Uterus (tissue), 4 donors: Measurements from ENCODE around the gene STRIT1. TPM values are rescaled to one million over a fixed set of nuclear protein-coding genes. Genes with fewer than 3 reads are reported as not detected.

Source experiments
- DNase-seq, 2 donors: peaks; one replicate each; pipeline ENCODE4 v3.0.0-alpha.2; 2019 to 2020
- H3K27ac ChIP-seq, 2 donors: fragments of 200-600 bp; sonication (generic); 1 replicate in 1 of 2; 2 replicates in 1 of 2; pipeline ENCODE4 v1.5.1; 2016 to 2018
- H3K27me3 ChIP-seq, 2 donors: fragments of 200-600 bp; sonication (generic); one replicate each; pipeline ENCODE4 v1.5.1; 2018 to 2019; ENCODE audit warnings: control low read depth in 1 of 2
- H3K36me3 ChIP-seq, 2 donors: fragments of 200-600 bp; sonication (generic); one replicate each; pipeline ENCODE4 v1.5.1; 2019; ENCODE audit warnings: control low read depth in 1 of 2
- H3K4me1 ChIP-seq, 2 donors: fragments of 200-600 bp; sonication (generic); one replicate each; pipeline ENCODE4 v1.5.1; 2018 to 2019; ENCODE audit warnings: control low read depth in 1 of 2
- H3K4me3 ChIP-seq, 2 donors: fragments of 200-600 bp; sonication (generic); 1 replicate in 1 of 2; 2 replicates in 1 of 2; pipeline ENCODE4 v1.5.1; 2018 to 2019; ENCODE audit warnings: mild to moderate bottlenecking in 1 of 2
- H3K9me3 ChIP-seq, 2 donors: fragments of 200-600 bp; sonication (generic); one replicate each; pipeline ENCODE4 v1.5.1; 2019; ENCODE audit warnings: control low read depth in 1 of 2
- CTCF ChIP-seq, 4 experiments: fragments of 200-600 bp in 2 of 4; fragments of 450-650 bp in 2 of 4; sonication (generic) in 2 of 4; IDR thresholded peaks; one replicate each; pipeline ENCODE4 v1.5.1; 2016 to 2019; ENCODE audit warnings: antibody characterized with exemption in 4 of 4, mild to moderate bottlenecking in 2 of 4, moderate library complexity in 1 of 4
- POLR2A ChIP-seq, 2 donors: fragments of 450-650 bp; IDR thresholded peaks; one replicate each; pipeline ENCODE4 v1.6.1; 2016; ENCODE audit warnings: antibody characterized with exemption in 2 of 2, mild to moderate bottlenecking in 1 of 2, moderate library complexity in 1 of 2
- intact Hi-C: fragments of 100-400 bp; cut with DNase I; formaldehyde crosslinking; loops from one replicate; pipeline ENCODE4 v1.15.1; 2023; ENCODE audit warnings: low total_unique reads
- total RNA-seq, 4 donors: library from RNA; depleted of rRNA in 3 of 4; stranded (reverse); fragments of >200 nt in 3 of 4; gene quantifications; one replicate each; pipeline versions ENCODE4 v1.1.0 to v1.2.4, GENCODE V29; 2014 to 2023
- donor health status: DM: yes; HTN: yes; CAD: no.

Gene STRIT1
- total RNA-seq, 4 donors from 2014 or later = not detected

DNA sequence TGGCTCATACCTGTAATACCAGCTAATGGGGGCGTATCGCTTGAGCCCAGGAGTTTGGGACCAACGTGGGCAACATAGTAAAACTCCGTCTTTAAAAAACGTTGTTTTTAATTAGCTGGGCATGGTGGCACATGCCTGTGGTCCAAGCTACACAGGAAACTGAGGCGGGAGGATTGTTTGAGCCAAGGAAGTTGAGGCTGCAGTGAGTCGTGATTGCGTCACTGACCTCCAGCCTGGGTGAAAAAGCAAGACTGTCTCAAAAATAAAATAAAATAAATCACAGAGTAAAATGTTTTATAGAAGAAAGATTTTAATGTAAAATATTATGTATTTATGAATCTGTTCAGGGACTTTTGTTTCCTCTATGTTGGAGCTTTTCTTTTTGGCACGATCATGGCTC lies 15.3 kb upstream of the STRIT1 start:
- intact Hi-C loops = no loop called here

DNA sequence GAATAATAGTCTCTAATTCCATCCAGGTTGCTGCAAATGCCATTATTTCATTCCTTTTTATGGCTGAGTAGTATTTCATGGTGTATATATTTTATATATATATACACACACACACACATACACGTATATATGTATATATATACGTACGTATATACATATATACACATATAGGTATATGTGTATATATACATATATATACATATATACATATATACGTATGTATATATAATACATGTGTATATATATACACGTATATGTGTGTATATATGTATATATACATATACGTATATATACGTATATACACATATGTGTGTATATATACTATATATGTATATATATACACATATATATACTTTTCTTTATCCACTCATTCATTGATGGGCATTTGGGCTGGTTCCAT lies 13.7 kb upstream of the STRIT1 start:
- DNase-seq = no peak
- Histone ChIP-seq H3K36me3 (no peaks in the 10 kb centered on the region), H3K4me1 (no peaks in the 10 kb centered on the region), H3K27me3 (no peaks in the 10 kb centered on the region), H3K4me3 (no peak overlapping the region), H3K27ac (no peak overlapping the region), H3K9me3 (no peaks in the 10 kb centered on the region)
- intact Hi-C loops = no loop called here
- TF ChIP-seq CTCF (IDR thresholded peaks at IDR 0.05) = no peak
- no peak for TF ChIP-seq POLR2A (IDR thresholded peaks at IDR 0.05)

More for the DNA sequence above, 15.3 kb upstream of the STRIT1 start:
- H3K9me3 ChIP-seq = no peaks in the 10 kb centered on the region
- no peaks in the 10 kb centered on the region for H3K4me1 ChIP-seq
- H3K27ac ChIP-seq = no peak overlapping the region
- TF ChIP-seq POLR2A (IDR thresholded peaks at IDR 0.05) (no peak), CTCF (IDR thresholded peaks at IDR 0.05) (no peak)
- H3K36me3 ChIP-seq = no peaks in the 10 kb centered on the region
- no peak for DNase-seq
- no peak overlapping the region for H3K4me3 ChIP-seq
- H3K27me3 ChIP-seq = no peaks in the 10 kb centered on the region

DNA sequence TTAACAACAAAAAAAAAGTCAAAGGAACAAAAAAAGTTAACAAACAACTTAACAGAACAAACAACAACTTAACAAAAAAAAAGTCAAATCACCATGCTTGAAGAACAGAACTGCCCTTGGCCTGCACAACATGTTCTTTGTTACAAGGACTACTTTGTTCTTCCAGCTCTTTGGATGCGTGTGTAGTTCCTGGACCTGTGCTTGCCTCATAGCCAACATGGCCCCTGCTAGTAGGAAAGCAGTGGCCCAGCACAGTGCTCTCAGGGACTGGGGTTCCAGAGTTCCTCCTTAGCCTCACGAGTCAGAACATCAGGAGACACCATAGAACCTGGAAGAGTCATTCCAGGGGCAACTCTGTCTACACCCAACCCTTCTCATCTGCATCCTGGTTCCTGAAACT lies 10.9 kb upstream of the STRIT1 start:
- DNase-seq = no peak
- Histone ChIP-seq H3K9me3 (no peaks in the 10 kb centered on the region), H3K27me3 (no peaks in the 10 kb centered on the region), H3K4me1 (no peaks in the 10 kb centered on the region), H3K27ac (no peak overlapping the region), H3K36me3 (no peaks in the 10 kb centered on the region), H3K4me3 (no peak overlapping the region)
- TF ChIP-seq CTCF (IDR thresholded peaks at IDR 0.05) (no peak), POLR2A (IDR thresholded peaks at IDR 0.05) (no peak)
- intact Hi-C loops = no loop called here

- intact Hi-C loops = no loop called here
- no peak overlapping the region for H3K4me3 ChIP-seq
- H3K36me3 ChIP-seq = no peaks in the 10 kb centered on the region
- TF ChIP-seq POLR2A (IDR thresholded peaks at IDR 0.05) (no peak), CTCF (IDR thresholded peaks at IDR 0.05) (no peak)
- DNase-seq = no peak
- no peaks in the 10 kb centered on the region for H3K27me3 ChIP-seq
- H3K4me1 ChIP-seq = no peaks in the 10 kb centered on the region
- H3K9me3 ChIP-seq = no peaks in the 10 kb centered on the region
- no peak overlapping the region for H3K27ac ChIP-seq
These were observed 10.1 kb upstream of the STRIT1 start for GRCh38 chr3:155303540-155304097.

- no peak overlapping the region for H3K27ac ChIP-seq
- no peaks in the 10 kb centered on the region for H3K27me3 ChIP-seq
- no peaks in the 10 kb centered on the region for H3K4me1 ChIP-seq
- intact Hi-C loops = no loop called here
- TF ChIP-seq CTCF (IDR thresholded peaks at IDR 0.05) (no peak), POLR2A (IDR thresholded peaks at IDR 0.05) (no peak)
- DNase-seq = no peak
- H3K36me3 ChIP-seq = no peaks in the 10 kb centered on the region
- no peak overlapping the region for H3K4me3 ChIP-seq
- no peaks in the 10 kb centered on the region for H3K9me3 ChIP-seq
These were observed 9.4 kb upstream of the STRIT1 start for GRCh38 chr3:155302891-155303290.
